Measurements from ENCODE around the gene SEPTIN5. TPM values are rescaled to one million over a fixed set of nuclear protein-coding genes. Genes with fewer than 3 reads are reported as not detected.

SEPTIN5 gene
- total and polyA plus RNA-seq, 9 of the 15 experiments (the other 6 are each of a cell fraction or from before 2014, with no cell fraction given): 0.03 to 195 (median 119) TPM

DNA sequence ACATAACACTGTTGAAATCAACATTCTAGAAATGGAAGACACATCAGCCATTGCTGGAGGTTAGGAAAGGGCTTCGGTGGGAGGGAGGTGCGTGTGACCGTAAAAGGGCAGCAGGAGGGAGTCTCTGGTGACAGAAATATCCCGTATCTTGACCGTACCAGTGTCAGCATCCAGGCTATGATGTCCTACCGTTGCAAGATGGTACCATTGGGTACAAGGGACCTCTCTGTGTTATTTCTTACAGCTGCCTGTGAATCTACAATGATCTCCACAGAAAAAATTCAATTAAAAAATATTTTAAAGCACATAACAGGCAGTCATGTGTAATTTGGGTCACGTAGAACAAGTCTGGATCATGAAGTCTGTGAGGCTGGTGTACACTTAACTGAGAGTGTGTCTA is 27.4 kb upstream of the SEPTIN5 start:
- ATAC-seq: 0 out of 3 replicates have a peak, but pooled peaks have one; percentile 2
- in situ Hi-C loops (cut with MboI): no loop called here
- Histone ChIP-seq H3K4me1 (replicated peaks in 1 of 2; ENCODE audit: control insufficient read depth in 2 of 2, insufficient read depth in 2 of 2, low read length in 2 of 2) (peaks cover 19 to 33% of the 10 kb centered on the region in 2 experiments; a peak in 4 of 5 replicates), H3K27me3 (ENCODE audit: control insufficient read depth in 2 of 2, insufficient read depth in 2 of 2, low read length in 2 of 2) (peaks cover 24 to 38% of the 10 kb centered on the region in 2 experiments), H3K27ac (ENCODE audit: extremely low read depth, low read depth, low read length) (no peak overlapping the region), H2AFZ (ENCODE audit: low read depth, low read length) (peak overlapping the region; percentile 8; the same call in 1 of the 2 replicates), H3K4me3 (no peak overlapping the region), H3K9me3 (replicated peaks; ENCODE audit: control insufficient read depth, insufficient read depth, low read depth, low read length) (0 out of 2 replicates have a peak, but pooled peaks cover 2% of the 10 kb centered on the region), H4K20me1 (replicated peaks; ENCODE audit: control insufficient read depth, insufficient read depth, low read length) (no peaks in the 10 kb centered on the region), H3K4me2 (ENCODE audit: insufficient read depth, low read length) (no peak overlapping the region), H3K9ac (ENCODE audit: insufficient read depth in 1 of 2, low read depth in 2 of 2, low read length in 2 of 2) (no peak overlapping the region), H3K36me3 (ENCODE audit: control insufficient read depth, insufficient read depth, low read length) (no peaks in the 10 kb centered on the region), H3K9me1 (ENCODE audit: control insufficient read depth, insufficient read depth, low read length) (no peaks in the 10 kb centered on the region), H3K79me2 (ENCODE audit: control insufficient read depth, insufficient read depth, low read length) (no peaks in the 10 kb centered on the region)
- no TSS peak for BruUV-seq (replicated peaks)
- FAIRE-seq: no peak
- ChIA-PET POLR2A (interaction anchor here (0.5 to 5.5 kb wide), 13 partner anchors 7 to 116 kb away, joined by 3 to 40 read pairs (median 5); no protein-coding TSS in a partner anchor), CTCF (ENCODE audit: low intra/inter-chr PET ratio) (interaction anchor here (0.7 kb wide), 1 partner anchor 14 kb away, joined by 5 read pairs; no protein-coding TSS in a partner anchor)
- intact Hi-C loops (cut with micrococcal nuclease): no loop called here
- DNase-seq (ENCODE audit: extremely low read depth in 1 of 4, low spot score in 3 of 4): peak in 2 of 4 experiments; percentile 40 to 45
- 16% methylated on average over 7 of the region's 7 CpGs for WGBS (ENCODE audit: insufficient coverage, low coverage, missing lambda C conversion rate)
- TF ChIP-seq PURB (CRISPR knock-in tag; IDR thresholded peaks at IDR 0.05; ENCODE audit: low read depth) (0 out of 2 replicates have a peak, but pooled peaks have one; percentile 91), SRF (CRISPR knock-in tag; IDR thresholded peaks at IDR 0.05) (peak in 1 of 2 experiments; percentile 87; a peak in 2 of 4 replicates), ZBTB17 (CRISPR knock-in tag; IDR thresholded peaks at IDR 0.05) (no peak), NR1H2 (CRISPR knock-in tag; IDR thresholded peaks at IDR 0.05) (peak; percentile 84; the same call in 1 of the 2 replicates), WHSC1 (IDR thresholded peaks at IDR 0.05; ENCODE audit: low read length) (no peak), CCAR2 (IDR thresholded peaks at IDR 0.05; ENCODE audit: low read depth, low read length) (no peak), ZNF324 (CRISPR knock-in tag; IDR thresholded peaks at IDR 0.05) (no peak), ETV5 (CRISPR knock-in tag; IDR thresholded peaks at IDR 0.05; ENCODE audit: low read depth) (0 out of 2 replicates have a peak, but pooled peaks have one; percentile 45), FOXJ2 (tag; IDR thresholded peaks at IDR 0.05) (no peak), RBM17 (IDR thresholded peaks at IDR 0.05; ENCODE audit: borderline replicate concordance, low read depth, low read length) (no peak)
- TF ChIP-seq, protein P1, sequence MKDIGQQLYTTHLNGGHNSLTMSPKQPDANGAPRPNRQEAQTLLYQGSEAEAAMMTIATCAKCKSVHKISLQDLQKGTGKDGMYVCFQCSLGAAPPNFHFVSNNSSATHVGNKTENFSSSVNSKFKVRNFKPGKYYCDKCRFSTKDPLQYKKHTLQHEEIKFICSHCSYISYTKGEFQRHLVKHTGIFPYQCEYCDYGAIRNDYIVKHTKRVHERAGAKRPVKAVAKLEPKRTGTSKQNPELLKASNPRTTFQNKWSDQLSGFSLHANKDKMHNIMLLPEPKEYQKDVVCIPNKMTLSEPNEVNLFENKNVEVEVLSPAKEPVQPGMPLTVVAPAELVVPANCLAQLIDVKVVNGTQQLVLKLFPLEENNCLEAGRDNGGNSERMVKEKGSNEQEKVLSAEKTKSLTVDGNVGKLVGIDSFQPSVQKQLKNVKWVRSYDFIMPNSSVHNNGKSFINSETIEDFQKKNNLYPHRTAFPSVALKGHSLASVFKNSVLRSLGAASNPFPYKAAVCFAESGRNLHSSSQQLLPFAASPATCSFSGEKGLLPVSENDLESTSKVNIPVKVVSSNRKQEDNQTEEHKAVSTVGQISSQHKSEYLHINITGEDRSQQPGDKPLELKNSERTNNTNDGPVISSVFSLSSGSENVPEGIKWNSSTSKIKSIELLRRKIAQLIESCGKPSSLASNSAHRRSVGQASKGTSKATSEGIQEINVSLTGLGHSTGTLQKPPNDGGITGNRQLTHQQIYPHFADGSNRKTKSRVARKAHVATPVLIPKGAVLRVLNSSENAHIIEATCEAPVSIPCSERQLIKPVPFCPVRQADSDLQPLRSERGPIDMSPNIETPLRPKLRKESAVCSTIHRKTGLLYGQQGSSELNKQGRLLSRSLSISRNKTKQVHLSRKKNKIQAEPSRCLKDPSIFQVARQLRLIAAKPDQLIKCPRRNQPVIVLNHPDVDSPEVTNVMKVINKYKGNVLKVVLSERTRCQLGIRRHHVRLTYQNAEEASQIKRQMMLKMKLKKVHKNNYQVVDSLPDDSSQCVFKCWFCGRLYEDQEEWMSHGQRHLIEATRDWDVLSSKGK (CRISPR knock-in tag; IDR thresholded peaks at IDR 0.05): no peak
- TF ChIP-seq, protein P2, sequence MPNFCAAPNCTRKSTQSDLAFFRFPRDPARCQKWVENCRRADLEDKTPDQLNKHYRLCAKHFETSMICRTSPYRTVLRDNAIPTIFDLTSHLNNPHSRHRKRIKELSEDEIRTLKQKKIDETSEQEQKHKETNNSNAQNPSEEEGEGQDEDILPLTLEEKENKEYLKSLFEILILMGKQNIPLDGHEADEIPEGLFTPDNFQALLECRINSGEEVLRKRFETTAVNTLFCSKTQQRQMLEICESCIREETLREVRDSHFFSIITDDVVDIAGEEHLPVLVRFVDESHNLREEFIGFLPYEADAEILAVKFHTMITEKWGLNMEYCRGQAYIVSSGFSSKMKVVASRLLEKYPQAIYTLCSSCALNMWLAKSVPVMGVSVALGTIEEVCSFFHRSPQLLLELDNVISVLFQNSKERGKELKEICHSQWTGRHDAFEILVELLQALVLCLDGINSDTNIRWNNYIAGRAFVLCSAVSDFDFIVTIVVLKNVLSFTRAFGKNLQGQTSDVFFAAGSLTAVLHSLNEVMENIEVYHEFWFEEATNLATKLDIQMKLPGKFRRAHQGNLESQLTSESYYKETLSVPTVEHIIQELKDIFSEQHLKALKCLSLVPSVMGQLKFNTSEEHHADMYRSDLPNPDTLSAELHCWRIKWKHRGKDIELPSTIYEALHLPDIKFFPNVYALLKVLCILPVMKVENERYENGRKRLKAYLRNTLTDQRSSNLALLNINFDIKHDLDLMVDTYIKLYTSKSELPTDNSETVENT (CRISPR knock-in tag; IDR thresholded peaks at IDR 0.05): peak; percentile 13; the same call in 1 of the 2 replicates
- TF ChIP-seq, protein P3, sequence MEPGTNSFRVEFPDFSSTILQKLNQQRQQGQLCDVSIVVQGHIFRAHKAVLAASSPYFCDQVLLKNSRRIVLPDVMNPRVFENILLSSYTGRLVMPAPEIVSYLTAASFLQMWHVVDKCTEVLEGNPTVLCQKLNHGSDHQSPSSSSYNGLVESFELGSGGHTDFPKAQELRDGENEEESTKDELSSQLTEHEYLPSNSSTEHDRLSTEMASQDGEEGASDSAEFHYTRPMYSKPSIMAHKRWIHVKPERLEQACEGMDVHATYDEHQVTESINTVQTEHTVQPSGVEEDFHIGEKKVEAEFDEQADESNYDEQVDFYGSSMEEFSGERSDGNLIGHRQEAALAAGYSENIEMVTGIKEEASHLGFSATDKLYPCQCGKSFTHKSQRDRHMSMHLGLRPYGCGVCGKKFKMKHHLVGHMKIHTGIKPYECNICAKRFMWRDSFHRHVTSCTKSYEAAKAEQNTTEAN (CRISPR knock-in tag; IDR thresholded peaks at IDR 0.05): no peak
- TF ChIP-seq, protein P4, sequence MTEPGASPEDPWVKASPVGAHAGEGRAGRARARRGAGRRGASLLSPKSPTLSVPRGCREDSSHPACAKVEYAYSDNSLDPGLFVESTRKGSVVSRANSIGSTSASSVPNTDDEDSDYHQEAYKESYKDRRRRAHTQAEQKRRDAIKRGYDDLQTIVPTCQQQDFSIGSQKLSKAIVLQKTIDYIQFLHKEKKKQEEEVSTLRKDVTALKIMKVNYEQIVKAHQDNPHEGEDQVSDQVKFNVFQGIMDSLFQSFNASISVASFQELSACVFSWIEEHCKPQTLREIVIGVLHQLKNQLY (CRISPR knock-in tag; conservative IDR thresholded peaks at IDR 0.05): no peak
